ENCODE results near the gene GUCY1A2.
A peak's percentile ranks its signal among the peaks of the same experiment; 100 is the strongest.
"Not testable (repeated sequence)": the region's sequence is repeated elsewhere in the genome, so short reads cannot be mapped to it uniquely, and the experiment has no call there.

The GUCY1A2 gene

DNA sequence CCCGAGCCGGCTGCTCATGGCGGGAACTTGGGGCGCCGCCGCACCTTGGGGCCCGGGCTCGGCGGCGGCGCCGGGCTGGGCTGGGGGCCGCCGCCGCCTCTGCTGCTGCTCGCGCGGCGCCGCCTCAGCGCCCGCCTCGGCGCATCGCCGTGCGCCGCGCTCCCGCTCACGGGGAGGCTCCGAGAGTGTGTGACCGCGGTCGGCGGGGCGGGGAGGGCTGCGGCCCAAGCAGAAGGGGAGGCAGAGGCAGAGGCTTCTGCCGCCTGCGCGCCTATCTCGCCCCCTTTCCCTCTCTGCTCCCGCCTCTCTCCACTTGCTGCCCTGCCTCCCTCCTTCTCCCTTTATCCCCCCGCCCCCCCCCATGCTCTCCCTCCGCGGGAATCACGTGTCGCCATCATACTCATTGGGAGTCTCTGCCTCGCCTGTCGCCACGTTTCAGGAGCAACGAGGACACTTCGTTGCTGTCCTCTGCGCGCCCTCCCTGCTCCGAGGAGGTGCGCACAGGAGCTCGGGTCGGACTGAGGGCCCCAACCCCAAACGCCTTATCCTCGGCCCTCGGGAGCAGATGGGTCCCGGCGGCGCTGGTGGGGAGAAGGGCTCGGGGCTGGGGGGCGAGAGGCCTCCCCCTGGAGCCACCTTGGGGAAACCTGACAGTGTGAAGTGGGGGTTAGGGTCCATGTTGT is at the start of gene GUCY1A2:
Gene GUCY1A2, minus strand, starts transcription at position 258 of the 683 bp plus-strand sequence. CDS start 421 bp downstream, outside the sequence.
- peak; percentile 23 for DNase-seq (ENCODE audit: low read depth)

DNA sequence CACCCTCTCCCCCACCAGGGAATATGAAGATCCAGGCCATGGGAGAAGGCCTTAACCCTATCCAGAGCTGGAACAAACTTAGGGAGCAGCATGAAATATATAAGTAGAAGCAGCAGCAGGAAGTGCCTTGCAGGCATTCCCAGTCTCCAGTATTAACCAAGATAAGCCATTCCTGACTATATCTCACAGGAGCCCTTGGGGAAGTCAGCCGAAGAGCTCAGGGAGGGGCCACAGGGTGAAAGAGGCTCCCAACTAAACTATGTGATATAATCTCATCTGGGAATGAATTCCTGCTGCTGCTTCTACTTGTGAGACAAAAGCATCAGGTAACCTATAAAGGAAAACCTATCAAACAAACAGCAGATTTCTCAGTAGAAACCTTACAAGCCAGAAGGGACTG is 36.1 kb upstream of the GUCY1A2 start:
- no peak for DNase-seq (ENCODE audit: low read depth)

DNA sequence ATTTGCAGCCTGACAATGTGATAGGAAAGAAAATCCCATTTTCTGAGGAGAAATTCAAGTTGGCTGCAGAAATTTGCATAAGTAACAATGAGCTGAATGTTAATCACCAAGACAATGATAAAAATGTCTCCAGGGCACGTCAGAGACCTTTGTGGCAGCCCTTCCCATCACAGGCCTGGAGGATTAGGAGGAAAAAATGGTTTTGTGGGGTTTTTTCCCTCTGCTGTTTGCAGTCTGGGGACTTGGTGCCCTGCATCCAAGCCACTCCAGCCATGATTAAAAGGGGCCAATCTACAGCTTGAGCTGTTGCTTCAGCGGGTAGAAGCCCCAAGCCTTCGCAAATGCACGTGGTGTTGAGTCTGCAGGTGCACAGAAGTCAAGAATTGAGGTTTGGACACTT is 33.1 kb upstream of the GUCY1A2 start:
- DNase-seq (ENCODE audit: low read depth) = not testable (repeated sequence)

- DNase-seq (ENCODE audit: low read depth) = not testable (repeated sequence)
Measured at GRCh38 chr11:107050899-107051298, 32.6 kb upstream of the GUCY1A2 start.

GRCh38 chr11:107050121-107050520 is 31.8 kb upstream of the GUCY1A2 start:
- peak; percentile 19 for DNase-seq (ENCODE audit: low read depth)

DNA sequence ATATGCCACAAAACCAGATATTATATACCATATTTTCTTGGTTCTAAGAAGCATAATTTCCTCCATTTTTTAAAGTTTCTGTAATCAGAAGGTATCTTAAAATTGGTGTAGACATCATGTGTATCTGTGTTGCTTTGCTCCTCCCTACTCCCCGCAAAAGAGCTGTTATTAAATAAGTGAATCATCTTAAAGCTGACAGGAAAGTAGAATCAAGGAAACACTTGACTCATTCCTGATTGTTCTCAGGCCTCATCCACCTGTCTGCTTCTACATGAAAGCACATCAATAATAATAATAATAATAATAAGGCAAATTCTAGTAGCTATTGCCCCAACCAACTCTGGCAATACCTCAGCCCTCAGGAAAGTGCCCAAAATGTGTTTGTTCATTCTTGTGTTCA is 26.2 kb upstream of the GUCY1A2 start:
- DNase-seq (ENCODE audit: low read depth) = no peak

GRCh38 chr11:107043242-107044006 is 25.1 kb upstream of the GUCY1A2 start:
- DNase-seq (ENCODE audit: low read depth) = peak; percentile 90

- no peak for DNase-seq (ENCODE audit: low read depth)
Measured at GRCh38 chr11:107042748-107043147, 24.5 kb upstream of the GUCY1A2 start.

DNA sequence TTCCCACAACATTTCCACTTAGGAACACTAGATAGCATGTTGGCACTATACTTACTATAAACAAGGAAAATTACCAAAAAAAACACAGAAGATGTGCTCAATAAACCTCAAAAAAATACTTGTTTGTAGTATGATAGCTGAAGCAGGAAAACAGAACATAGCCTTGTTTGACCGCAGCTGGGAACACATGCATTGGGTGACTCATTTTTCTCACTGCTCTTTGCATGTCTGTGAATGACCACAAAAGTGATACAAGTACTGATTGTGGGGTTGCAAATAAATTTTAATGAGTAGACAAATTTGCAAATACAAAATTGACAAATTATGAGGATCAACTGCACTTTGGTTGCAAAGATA is 22.8 kb upstream of the GUCY1A2 start:
- DNase-seq (ENCODE audit: low read depth) = peak; percentile 73

GRCh38 chr11:107040433-107041087 is 22.3 kb upstream of the GUCY1A2 start:
- DNase-seq (ENCODE audit: low read depth) = no peak

- DNase-seq (ENCODE audit: low read depth) = no peak
Measured at GRCh38 chr11:107025673-107026072, 7.4 kb upstream of the GUCY1A2 start.

DNA sequence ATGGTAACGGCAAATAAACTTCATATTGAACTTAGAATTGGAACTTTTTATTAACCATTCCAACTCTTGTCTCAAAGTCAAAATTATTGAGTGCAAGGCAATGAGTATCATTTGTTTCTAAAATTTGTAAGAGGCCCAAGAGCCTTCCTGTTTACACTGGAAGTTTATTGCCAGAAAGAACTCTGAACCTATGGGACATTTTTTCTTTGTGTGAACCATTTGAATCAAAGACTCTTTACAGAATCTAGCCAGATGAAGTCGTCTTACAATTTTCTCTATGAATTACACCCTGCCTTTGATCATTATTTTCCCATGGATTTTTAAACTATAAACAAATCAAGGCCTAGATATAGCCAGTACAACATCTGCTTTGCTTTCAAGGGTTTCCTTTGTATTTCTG is 2.3 kb upstream of the GUCY1A2 start:
- DNase-seq (ENCODE audit: low read depth) = no peak

DNA sequence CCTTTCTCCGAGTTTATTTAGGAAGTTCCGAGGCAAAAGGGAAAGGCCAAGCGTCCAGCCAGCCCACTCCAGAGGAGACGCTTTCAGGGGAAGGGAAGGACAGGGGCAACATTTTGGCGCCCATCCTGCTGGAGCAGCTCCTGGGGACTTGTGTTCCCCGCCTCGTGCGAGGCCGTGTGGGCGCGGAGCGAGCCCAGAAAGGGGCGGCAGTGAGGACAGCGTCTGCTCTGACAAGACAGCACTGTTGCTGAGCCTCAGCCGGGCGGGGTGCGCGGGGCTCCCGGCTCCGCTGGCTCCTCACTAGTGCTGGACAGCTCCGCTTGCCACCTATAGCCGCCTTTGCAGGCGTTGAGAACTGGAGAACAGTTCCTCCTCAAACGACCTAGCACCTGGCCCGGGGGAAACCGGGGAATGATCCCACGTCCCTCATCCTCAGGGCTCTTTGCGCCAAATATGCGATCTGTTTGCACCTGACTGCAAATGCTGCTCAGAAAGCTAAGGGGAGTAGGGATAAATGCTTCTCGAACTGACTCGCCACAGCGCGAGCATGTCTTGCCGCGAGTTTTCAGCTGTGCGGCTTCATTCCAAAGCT is 722 bp upstream of the GUCY1A2 start:
- peak; percentile 69 for DNase-seq (ENCODE audit: low read depth)

DNA sequence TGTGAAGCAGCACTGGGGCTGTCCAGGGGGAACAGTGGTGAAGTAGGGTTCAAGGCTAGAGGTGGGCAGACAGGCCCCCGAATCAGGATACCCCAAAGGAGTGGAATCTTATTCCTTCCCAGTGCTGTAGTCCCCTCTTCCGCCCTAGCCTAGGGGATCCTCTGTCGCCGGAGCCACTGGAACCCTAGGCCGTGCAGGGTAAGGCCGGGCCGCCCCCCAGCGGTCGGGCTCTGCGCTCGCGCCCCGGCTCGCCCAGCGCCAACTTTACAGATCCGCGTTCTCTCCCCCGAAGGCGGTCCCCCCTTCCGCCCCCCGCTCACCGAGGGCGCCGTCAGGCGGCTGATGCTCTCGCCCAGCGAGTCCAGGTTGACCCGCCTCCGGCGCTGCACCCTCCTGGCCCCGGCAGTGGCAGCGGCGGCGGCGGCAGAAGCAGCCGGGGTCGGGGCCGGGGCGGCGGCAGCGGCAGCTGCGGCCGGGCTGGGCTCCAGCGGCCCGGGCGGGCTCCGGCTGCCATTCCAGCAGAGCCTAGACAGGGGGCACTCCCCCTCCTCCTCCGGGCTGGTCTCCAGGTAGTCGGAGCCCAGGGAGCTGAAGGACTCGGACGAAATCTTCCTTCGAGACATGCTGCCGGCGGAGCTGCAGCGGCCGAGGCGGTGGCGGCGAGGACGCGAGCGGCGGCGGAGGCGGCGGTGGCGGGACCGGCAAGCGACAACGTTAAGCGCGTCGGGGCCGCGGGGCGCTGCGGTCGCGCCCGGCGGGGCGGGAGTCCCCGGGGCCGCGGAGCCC is 650 bp downstream of the GUCY1A2 start:
- peak; percentile 57 for DNase-seq (ENCODE audit: low read depth)

GRCh38 chr11:107017104-107017432 is 1.2 kb downstream of the GUCY1A2 start:
- DNase-seq (ENCODE audit: low read depth) = peak; percentile 57

- DNase-seq (ENCODE audit: low read depth) = peak; percentile 16
Measured at GRCh38 chr11:107014871-107015270, 3.4 kb downstream of the GUCY1A2 start.

GRCh38 chr11:107011977-107012376 is 6.3 kb downstream of the GUCY1A2 start:
- peak; percentile 43 for DNase-seq (ENCODE audit: low read depth)

GRCh38 chr11:107009190-107009589 is 9.1 kb downstream of the GUCY1A2 start:
- no peak for DNase-seq (ENCODE audit: low read depth)

GRCh38 chr11:107006076-107006833 is 12.0 kb downstream of the GUCY1A2 start:
- no peak for DNase-seq (ENCODE audit: low read depth)

GRCh38 chr11:106999196-106999595 is 19.1 kb downstream of the GUCY1A2 start:
- peak; percentile 49 for DNase-seq (ENCODE audit: low read depth)

- DNase-seq (ENCODE audit: low read depth) = no peak
Measured at GRCh38 chr11:106998916-106999188, 19.4 kb downstream of the GUCY1A2 start.
